Osteoblast (primary cell): Measurements from ENCODE around the gene C1orf141. TPM values are rescaled to one million over a fixed set of nuclear protein-coding genes. Genes with fewer than 3 reads are reported as not detected.

Experiments used
- DNase-seq: peaks from one replicate; pipeline ENCODE4 v3.0.0; 2011; ENCODE audit warnings: low spot score, mixed read lengths; ENCODE audit not compliant: insufficient read length; ENCODE audit errors: missing footprints
- H2AFZ ChIP-seq: 2 replicates; pipeline ENCODE4 v1.6.0; 2011; ENCODE audit warnings: mild to moderate bottlenecking, low read length
- H3K27ac ChIP-seq: 2 replicates; pipeline ENCODE4 v1.5.1; 2011; ENCODE audit warnings: mild to moderate bottlenecking, low read depth, low read length, moderate library complexity
- H3K27me3 ChIP-seq: 2 replicates; pipeline ENCODE4 v1.6.0; 2012; ENCODE audit warnings: mild to moderate bottlenecking, control low read depth, inconsistent platforms, low read length, moderate library complexity; ENCODE audit not compliant: insufficient read depth
- H3K36me3 ChIP-seq: 2 replicates; pipeline ENCODE4 v1.5.1; 2011; ENCODE audit warnings: mild to moderate bottlenecking, low read length, control low read depth, moderate library complexity; ENCODE audit not compliant: insufficient read depth
- H3K4me1 ChIP-seq: 2 replicates; pipeline ENCODE4 v1.5.1; 2011; ENCODE audit warnings: mild to moderate bottlenecking, low read length, control low read depth, moderate library complexity; ENCODE audit not compliant: insufficient read depth
- H3K4me2 ChIP-seq: 2 replicates; pipeline ENCODE4 v1.6.0; 2011; ENCODE audit warnings: mild to moderate bottlenecking, low read length; ENCODE audit not compliant: insufficient read depth
- H3K4me3 ChIP-seq: fragments of 200-600 bp; sonication (generic); 3 replicates; pipeline ENCODE4 v1.5.1; 2012; ENCODE audit warnings: mild to moderate bottlenecking, low read length, inconsistent platforms; ENCODE audit not compliant: insufficient read depth
- H3K79me2 ChIP-seq: 2 replicates; pipeline ENCODE4 v1.6.0; 2012; ENCODE audit warnings: mild to moderate bottlenecking, low read length, control low read depth, inconsistent platforms; ENCODE audit not compliant: insufficient read depth
- H3K9me3 ChIP-seq: 2 replicates; pipeline ENCODE4 v1.5.1; 2011; ENCODE audit warnings: low read depth, low read length, control low read depth
- H4K20me1 ChIP-seq: 2 replicates; pipeline ENCODE4 v1.6.0; 2012; ENCODE audit warnings: mild to moderate bottlenecking, low read length, control low read depth; ENCODE audit not compliant: insufficient read depth
- total RNA-seq: library from RNA; depleted of rRNA; stranded (reverse); fragments of >200 nt; gene quantifications from 2 replicates; pipeline ENCODE4 v1.2.3, GENCODE V29; 2012
- TF ChIP-seq, protein P1 (sequence below): IDR thresholded peaks from 2 replicates; pipeline ENCODE4 v1.5.1; 2011; ENCODE audit warnings: mild to moderate bottlenecking, low read depth, low read length, moderate library complexity; ENCODE audit errors: extremely low read depth

C1orf141 gene
- total RNA-seq, 1 donor: not detected

DNA sequence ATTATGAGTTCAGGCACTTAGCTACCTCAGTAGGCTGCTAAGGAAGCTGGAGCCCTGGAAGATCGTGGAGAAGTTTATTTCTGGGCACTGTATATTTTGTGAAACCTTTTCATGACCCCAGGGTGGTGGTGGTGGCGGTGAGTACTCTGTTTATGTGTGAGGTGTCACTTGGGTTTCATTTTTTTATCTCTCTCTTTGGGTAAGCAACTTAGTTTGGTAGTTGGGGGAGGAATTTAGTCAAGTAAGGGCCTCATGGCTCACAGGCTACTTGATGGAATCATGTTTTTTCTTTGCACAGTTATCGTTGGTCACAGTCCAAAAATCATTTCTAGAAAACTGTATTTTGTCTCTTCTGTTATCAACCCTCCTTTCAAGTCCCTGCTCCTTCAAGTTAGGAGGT lies 33.9 kb downstream of the C1orf141 start:
- Histone ChIP-seq H3K27ac (no peak overlapping the region), H3K4me1 (peaks cover 2% of the 10 kb centered on the region), H3K79me2 (no peaks in the 10 kb centered on the region), H4K20me1 (no peaks in the 10 kb centered on the region), H3K4me3 (no peak overlapping the region), H3K36me3 (no peaks in the 10 kb centered on the region), H2AFZ (peak overlapping the region; percentile 28), H3K9me3 (no peaks in the 10 kb centered on the region), H3K27me3 (no peaks in the 10 kb centered on the region), H3K4me2 (no peak overlapping the region)
- DNase-seq: peak; percentile 61
- TF ChIP-seq, protein P1, sequence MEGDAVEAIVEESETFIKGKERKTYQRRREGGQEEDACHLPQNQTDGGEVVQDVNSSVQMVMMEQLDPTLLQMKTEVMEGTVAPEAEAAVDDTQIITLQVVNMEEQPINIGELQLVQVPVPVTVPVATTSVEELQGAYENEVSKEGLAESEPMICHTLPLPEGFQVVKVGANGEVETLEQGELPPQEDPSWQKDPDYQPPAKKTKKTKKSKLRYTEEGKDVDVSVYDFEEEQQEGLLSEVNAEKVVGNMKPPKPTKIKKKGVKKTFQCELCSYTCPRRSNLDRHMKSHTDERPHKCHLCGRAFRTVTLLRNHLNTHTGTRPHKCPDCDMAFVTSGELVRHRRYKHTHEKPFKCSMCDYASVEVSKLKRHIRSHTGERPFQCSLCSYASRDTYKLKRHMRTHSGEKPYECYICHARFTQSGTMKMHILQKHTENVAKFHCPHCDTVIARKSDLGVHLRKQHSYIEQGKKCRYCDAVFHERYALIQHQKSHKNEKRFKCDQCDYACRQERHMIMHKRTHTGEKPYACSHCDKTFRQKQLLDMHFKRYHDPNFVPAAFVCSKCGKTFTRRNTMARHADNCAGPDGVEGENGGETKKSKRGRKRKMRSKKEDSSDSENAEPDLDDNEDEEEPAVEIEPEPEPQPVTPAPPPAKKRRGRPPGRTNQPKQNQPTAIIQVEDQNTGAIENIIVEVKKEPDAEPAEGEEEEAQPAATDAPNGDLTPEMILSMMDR: no peak

DNA sequence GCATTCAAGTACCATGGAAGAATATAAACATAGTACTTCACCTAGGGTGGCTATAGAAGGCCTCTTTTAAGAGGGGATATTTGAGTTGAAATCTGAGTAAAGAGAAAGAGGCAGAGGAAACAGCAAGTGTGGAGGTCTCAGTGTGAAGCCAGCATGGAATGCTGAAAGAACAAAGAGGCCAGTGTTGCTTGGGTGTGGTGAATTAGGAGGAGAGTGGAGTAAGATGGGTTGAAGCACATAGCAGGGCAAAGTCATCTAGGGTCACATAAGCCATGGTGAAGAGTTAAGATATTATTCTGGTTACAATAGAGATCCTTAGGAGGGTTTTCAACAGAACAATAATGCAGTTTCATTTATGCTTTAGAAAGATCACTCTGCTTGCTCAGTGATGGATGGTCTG lies 37.5 kb downstream of the C1orf141 start:
- peaks cover 2% of the 10 kb centered on the region for H3K4me1 ChIP-seq
- no peak for DNase-seq
- H3K27ac ChIP-seq: no peak overlapping the region
- H4K20me1 ChIP-seq: no peaks in the 10 kb centered on the region
- peaks cover 13% of the 10 kb centered on the region for H3K27me3 ChIP-seq
- TF ChIP-seq, protein P1: no peak
- no peak overlapping the region for H3K4me3 ChIP-seq
- no peaks in the 10 kb centered on the region for H3K9me3 ChIP-seq
- H3K36me3 ChIP-seq: no peaks in the 10 kb centered on the region
- H3K79me2 ChIP-seq: no peaks in the 10 kb centered on the region
- H2AFZ ChIP-seq: no peak overlapping the region
- H3K4me2 ChIP-seq: no peak overlapping the region

DNA sequence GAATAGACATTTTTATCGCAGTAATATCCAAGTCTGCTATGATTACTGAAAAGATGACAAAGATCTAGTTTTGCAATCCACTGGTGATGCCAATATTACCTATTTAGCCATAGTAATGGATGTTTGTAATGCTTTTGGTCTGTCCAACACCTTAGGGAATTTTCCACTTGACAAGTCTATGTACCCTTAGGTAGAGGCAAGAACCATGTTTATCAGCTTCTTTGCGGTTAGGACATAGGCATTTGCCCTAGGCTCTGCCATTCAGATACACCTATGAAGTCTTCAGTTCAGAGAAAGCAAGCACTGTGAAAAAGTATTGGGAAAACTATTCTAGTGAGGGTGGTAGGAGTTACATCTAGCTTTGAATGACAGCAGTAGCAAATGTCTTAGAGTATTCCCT lies 40.6 kb downstream of the C1orf141 start:
- H3K79me2 ChIP-seq: no peaks in the 10 kb centered on the region
- H2AFZ ChIP-seq: no peak overlapping the region
- no peaks in the 10 kb centered on the region for H3K9me3 ChIP-seq
- no peak overlapping the region for H3K4me3 ChIP-seq
- H3K4me2 ChIP-seq: no peak overlapping the region
- TF ChIP-seq, protein P1: no peak
- no peaks in the 10 kb centered on the region for H4K20me1 ChIP-seq
- H3K27ac ChIP-seq: no peak overlapping the region
- H3K36me3 ChIP-seq: no peaks in the 10 kb centered on the region
- no peak for DNase-seq
- H3K4me1 ChIP-seq: no peaks in the 10 kb centered on the region
- peaks cover 18% of the 10 kb centered on the region for H3K27me3 ChIP-seq

DNA sequence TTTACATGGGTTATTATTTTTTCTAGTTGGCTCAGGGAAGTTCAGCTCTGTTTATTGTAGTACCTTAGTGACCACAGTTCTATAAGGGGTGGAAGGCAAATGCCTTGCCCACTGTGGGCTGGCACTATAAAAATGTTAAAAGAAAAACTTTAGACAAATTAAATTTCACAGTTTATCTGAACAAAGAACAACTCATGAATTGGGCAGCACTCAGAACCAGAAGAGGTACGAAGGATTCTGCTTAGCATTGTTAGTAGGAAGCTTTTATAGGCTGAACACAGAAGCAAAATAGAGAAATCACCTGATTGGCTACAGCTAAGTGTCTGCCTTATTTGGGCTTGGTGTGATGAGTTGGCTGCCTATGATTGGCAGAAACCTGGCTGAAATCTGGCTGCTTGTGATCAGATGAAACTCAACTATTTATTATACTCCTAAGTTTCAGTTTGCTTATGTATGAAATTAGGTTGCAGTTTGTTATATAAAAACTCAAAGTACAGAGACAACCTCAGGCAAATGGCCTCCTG lies 45.0 kb downstream of the C1orf141 start:
- DNase-seq: no peak
- H4K20me1 ChIP-seq: no peaks in the 10 kb centered on the region
- TF ChIP-seq, protein P1: no peak
- no peak overlapping the region for H3K4me2 ChIP-seq
- H3K4me3 ChIP-seq: no peak overlapping the region
- no peaks in the 10 kb centered on the region for H3K9me3 ChIP-seq
- H3K79me2 ChIP-seq: no peaks in the 10 kb centered on the region
- no peak overlapping the region for H2AFZ ChIP-seq
- H3K27ac ChIP-seq: no peak overlapping the region
- peaks cover 18% of the 10 kb centered on the region for H3K27me3 ChIP-seq
- no peaks in the 10 kb centered on the region for H3K36me3 ChIP-seq
- H3K4me1 ChIP-seq: no peaks in the 10 kb centered on the region
